Fibroblast of mammary gland (primary cell): ENCODE data around the gene CCNI.

Experiments
- DNase-seq: peaks from one replicate; pipeline ENCODE4 v3.0.0-alpha.2; 2010; ENCODE audit warnings: low read depth
- H3K4me3 ChIP-seq: 2 replicates; pipeline ENCODE4 v1.5.1; 2011; ENCODE audit warnings: low read depth, mild to moderate bottlenecking, low read length, moderate library complexity; ENCODE audit not compliant: control insufficient read depth
- TF ChIP-seq, protein P1 (sequence below): conservative IDR thresholded peaks from 2 replicates; pipeline ENCODE4 v1.5.1; 2011; ENCODE audit warnings: low read depth, low read length, inconsistent platforms; ENCODE audit not compliant: control insufficient read depth, insufficient read depth

CCNI gene

GRCh38 chr4:76997532-76997931 lies 78.3 kb downstream of the CCNI start:
- no peak for DNase-seq
- no peak overlapping the region for H3K4me3 ChIP-seq
- TF ChIP-seq, protein P1, sequence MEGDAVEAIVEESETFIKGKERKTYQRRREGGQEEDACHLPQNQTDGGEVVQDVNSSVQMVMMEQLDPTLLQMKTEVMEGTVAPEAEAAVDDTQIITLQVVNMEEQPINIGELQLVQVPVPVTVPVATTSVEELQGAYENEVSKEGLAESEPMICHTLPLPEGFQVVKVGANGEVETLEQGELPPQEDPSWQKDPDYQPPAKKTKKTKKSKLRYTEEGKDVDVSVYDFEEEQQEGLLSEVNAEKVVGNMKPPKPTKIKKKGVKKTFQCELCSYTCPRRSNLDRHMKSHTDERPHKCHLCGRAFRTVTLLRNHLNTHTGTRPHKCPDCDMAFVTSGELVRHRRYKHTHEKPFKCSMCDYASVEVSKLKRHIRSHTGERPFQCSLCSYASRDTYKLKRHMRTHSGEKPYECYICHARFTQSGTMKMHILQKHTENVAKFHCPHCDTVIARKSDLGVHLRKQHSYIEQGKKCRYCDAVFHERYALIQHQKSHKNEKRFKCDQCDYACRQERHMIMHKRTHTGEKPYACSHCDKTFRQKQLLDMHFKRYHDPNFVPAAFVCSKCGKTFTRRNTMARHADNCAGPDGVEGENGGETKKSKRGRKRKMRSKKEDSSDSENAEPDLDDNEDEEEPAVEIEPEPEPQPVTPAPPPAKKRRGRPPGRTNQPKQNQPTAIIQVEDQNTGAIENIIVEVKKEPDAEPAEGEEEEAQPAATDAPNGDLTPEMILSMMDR, result no peak
